DMS53 treated with DMSO at 0.1 percent for 48 hours (cell line): ENCODE results near the gene UGT1A4.
"Not testable (repeated sequence)": the region's sequence is repeated elsewhere in the genome, so short reads cannot be mapped to it uniquely, and the experiment has no call there.

Experiments
- DNase-seq: peaks from one replicate; lab custom pipeline; 2025; ENCODE audit not compliant: unreplicated experiment; lab: John Stamatoyannopoulos, UW

UGT1A4 gene

DNA sequence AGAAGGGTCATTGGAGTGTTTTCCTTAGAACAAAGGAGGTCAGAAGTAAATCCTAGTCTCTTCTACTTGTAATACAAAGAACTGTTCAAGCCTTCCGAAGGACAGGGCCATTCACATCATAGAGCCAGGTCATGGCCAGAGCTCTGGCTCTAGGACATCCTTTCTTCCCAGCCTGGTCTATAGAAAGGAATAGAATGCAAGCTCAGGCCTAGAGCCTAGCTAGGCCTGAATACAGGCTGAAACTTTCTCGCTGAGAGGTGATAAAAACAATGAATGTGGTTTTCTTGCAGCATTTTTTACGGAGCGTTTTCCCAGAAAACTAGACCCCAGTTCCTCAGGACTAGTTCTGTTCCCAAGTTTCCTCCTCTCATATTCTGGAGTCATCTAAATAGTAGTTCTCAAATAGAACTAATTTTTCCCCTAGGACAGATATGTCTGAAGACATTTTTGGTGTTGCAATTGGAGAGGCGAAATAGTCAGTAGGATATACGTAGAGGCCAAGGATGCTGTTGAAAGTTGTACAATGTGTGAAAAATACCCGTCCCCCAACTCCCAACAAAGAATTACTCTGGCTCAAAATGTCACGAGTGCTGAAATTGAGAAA, 19.0 kb upstream of the UGT1A4 start:
- no peak for DNase-seq

DNA sequence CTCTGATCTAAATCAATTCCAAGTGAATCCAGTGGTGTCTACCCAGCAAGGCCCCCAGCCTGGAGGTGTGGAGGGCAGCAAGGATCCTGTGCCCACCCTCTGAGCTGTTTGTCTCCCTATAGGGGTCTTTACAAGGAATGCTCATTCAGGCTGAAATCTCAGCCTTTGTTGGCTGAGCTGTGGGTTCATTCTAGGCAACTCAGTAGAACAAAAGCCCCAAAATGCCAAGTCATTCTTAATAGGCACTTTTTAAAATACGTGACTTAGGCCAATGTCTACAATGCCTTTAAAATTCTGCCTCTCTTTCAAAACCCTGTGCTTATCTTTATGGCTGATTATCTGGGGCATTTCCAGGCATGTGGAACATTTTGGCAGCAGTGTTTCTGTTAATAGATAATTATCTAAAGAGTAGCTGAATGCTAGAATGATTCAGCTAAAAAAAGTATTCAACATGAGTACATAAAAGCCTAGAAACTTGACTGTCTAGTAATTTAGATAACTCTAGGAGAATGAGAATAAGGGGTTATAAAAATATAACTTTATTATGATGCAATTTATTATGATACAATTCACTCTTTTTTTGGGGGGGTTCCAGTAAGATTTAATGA, 18.4 kb upstream of the UGT1A4 start:
- no peak for DNase-seq

DNA sequence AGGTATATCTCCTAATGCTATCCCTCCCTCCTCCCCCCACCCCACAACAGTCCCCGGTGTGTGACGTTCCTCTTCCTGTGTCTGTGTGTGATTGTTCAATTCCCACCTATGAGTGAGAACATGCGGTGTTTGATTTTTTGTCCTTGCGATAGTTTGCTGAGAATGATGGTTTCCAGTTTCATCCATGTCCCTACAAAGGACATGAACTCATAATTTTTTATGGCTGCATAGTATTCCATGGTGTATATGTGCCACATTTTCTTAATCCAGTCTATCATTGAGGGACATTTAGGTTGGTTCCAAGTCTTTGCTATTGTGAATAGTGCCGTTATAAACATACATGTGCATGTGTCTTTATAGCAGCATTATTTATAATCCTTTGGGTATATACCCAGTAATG, 17.7 kb upstream of the UGT1A4 start:
- DNase-seq, result not testable (repeated sequence)

DNA sequence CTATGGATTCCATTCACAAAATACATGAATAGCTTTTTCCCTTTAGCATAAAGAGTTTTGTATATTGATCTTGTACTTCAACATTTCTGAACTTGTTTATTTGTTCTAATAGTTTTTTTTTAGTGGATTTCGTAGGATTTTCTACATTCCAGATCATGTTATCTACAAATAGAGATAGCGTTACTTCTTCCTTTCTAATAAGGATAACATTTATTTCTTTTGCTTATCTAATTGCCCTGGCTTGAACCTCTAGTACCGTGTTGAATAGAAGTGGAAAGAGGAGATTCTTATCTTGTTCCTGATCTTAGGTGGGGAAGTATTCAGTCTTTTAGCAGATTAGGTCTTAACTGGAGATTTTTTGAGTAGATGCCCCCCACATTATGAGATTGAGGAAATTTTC, 16.3 kb upstream of the UGT1A4 start:
- DNase-seq, result no peak

DNA sequence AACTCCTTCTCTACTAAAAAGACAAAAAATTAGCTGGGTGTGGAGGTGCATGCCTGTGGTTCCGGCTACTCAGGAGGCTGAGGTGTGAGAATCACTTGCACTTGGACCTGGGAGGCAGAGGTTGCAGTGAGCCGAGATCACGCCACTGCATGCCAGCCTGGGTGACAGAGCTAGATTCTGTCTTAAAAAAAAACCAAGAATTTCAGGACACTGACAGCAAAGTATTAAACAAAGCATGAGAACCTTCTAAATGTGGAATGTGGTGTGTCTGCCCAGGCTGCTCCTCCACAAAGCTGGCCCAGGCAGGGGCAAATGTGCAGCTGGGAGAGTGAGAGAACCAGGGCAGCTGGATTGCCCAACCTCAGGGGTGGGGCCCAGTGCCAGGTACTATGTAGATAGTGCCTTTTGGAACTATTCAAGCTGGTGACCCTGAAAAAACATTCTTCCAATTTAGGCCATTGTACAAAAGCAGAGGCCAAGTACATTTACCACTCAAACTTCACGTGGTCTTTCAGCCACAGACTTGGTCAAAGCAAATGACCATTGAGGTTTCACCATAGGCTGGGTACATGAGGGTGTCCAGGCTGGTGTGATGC, 12.5 kb upstream of the UGT1A4 start:
- no peak for DNase-seq

DNA sequence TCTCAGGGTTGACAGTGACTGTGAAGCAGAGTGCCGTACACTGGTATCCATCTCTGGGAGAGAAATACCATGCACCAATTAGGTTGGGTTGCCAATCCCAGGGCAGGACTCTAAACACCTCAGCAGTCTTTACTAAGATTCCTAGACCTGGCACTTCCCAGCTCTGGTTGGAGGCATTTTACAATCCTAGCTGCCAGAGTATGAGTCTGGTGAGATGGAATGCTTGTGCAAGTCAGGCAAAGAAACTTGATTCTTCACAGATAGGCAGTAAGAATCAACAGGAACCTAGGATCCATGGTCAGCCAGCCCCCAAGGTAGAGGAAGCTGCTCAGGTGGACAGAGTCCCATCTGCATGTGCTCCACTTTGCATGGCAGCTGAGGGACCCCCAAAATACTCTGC, 11.8 kb upstream of the UGT1A4 start:
- no peak for DNase-seq

DNA sequence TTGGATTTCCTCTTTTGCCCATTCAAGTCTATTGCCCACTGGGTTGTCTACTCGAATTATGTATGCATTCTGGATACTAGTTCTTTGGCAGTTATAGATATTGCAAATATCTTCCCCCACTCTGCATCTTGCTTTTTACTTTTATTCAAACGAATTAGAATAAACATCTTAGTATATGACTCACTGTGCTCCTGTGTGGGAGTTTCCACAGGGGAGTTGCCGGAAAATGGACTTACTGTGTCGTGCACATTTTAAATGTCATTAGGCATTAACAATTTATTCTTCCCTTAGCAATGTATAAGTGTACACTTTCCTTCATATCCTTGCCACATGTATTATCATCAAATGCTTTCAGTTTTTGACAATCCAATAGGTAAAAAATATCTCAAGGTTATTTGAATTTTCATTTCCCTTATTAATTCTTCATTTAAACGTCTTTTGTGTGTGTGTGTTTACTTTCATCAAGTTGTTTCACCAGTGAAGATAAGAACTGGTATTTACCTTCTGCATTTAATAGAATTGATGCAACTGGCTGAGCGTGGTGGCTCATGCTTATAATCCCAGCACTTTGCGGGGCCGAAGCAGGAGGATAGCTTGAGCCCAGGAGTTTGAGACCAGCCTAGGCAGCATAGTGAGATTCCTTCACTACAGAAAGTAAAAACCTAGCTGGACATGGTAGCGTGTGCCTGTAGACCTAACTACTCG, 10.4 kb upstream of the UGT1A4 start:
- DNase-seq, result no peak

DNA sequence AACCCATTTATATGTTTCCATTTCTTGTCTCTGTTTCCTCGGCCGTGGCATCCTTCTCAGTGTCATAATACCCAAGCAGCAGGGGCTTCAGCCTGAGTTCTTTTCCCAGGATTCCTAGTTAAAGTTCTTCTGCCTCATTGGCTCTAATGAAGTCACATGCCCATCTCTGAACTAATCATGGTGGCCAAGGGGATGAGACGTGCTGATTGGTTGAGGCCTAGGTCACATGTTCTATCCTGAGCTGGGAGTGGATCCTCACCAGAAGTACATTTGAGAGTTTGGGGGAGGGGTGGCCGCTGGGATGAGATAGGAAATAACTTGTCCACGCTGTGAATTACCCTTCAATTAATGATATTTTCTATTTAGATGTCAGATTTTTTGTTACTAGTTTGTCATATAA, 9.6 kb upstream of the UGT1A4 start:
- DNase-seq, result no peak

DNA sequence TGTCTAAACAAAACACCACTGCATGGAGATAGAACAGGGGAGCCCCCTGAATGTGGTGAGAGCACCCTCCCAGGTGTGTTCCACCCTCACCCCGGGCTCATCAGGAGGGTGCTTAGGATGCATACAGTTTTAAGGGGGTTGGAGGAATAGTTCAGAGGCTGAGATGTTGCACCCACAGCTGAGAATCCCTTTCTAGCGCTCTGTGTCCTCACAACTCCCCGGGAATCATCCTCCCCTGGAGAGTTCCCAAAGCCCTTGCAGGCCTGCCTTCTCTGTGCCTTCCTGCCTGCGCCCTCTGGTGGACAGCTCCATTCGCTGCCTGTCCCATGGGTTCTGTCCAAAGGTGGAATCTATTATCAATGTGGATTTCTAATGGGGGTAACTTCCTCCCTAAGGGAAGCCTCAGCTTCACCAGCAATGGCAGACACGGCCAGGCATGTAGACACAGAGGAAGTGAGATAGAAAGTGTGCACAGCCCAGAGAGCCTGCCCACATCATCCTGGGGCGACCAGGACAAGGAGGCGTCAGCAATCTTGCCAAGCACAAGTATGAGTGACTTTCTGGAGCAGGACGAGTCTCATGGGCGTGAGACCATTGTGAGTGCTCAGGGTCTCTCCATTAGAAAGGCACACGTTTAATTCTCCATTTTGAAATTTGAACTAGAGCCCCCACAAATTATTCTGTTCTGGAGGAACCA, 7.1 kb upstream of the UGT1A4 start:
- peak; percentile 39 for DNase-seq

DNA sequence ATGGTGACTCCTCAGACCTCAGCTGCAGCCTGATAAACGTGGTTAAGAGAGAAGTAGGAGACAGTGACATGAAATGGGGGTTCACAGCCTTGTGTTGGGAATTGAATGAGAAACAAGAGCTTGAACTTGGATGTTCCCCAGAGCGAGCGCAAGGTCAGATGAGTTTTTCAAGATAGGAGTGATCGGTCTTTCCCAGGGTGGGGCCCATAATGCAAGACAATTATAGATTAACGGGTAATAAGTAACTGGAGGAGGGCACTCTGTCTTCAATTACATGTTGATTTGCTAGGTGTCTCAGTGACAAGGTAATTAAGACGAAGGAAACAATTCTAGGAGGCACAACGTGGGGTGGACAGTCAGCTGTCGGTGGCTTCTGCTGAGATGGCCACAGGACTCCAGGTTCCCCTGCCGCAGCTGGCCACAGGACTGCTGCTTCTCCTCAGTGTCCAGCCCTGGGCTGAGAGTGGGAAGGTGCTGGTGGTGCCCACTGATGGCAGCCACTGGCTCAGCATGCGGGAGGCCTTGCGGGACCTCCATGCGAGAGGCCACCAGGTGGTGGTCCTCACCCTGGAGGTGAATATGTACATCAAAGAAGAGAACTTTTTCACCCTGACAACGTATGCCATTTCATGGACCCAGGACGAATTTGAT, 5.8 kb upstream of the UGT1A4 start, which contains the start of gene UGT1A5:
UGT1A5 (plus strand) TSS at position 297 of the 651 bp plus-strand sequence; CDS start at position 382, 85 bp downstream.
- DNase-seq, result no peak

DNA sequence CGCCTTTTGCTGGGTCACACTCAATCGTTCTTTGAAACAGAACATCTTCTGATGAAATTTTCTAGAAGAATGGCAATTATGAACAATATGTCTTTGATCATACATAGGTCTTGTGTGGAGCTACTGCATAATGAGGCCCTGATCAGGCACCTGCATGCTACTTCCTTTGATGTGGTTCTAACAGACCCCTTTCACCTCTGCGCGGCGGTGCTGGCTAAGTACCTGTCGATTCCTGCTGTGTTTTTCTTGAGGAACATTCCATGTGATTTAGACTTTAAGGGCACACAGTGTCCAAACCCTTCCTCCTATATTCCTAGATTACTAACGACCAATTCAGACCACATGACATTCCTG, 5.3 kb upstream of the UGT1A4 start:
- DNase-seq, result no peak

DNA sequence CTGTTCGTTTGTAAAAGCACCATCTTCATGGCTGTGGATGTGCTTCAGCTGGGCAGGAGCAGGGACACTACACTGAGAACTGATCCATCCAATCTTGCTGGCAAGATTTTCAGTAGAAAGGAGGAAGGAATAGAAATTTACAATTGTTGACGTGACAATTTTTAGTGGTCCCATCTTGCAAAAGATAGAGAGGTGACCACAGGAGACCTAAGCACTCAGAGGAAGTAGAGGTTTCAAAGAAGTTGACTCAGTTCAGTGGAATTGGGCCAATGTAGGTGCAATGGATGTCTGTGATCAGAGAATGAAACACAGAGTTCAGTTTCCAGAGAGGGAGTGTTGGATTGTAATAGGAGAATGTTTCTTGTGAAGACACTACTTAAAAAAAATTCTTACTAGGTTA, 4.4 kb upstream of the UGT1A4 start:
- no peak for DNase-seq

DNA sequence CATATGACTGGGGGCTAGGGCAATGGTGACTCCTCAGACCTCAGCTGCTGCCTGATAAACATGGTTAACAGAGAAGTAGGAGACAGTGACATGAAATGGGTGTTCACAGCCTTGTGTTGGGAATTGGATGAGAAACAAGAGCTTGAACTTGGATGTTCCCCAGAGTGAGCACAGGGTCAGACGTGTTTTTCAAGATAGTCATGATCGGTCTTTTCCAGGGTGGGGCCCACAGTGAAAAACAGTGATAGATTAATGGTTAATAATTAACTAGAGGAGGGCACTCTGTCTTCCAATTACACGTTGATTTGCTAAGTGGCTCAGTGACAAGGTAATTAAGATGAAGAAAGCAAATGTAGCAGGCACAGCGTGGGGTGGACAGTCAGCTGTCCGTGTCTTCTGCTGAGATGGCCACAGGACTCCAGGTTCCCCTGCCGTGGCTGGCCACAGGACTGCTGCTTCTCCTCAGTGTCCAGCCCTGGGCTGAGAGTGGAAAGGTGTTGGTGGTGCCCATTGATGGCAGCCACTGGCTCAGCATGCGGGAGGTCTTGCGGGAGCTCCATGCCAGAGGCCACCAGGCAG, 10.3 kb downstream of the UGT1A4 start, which contains the start of gene UGT1A3:
UGT1A3 (plus strand) TSS at position 320 of the 579 bp plus-strand sequence; CDS start at position 405, 85 bp downstream.
- no peak for DNase-seq

DNA sequence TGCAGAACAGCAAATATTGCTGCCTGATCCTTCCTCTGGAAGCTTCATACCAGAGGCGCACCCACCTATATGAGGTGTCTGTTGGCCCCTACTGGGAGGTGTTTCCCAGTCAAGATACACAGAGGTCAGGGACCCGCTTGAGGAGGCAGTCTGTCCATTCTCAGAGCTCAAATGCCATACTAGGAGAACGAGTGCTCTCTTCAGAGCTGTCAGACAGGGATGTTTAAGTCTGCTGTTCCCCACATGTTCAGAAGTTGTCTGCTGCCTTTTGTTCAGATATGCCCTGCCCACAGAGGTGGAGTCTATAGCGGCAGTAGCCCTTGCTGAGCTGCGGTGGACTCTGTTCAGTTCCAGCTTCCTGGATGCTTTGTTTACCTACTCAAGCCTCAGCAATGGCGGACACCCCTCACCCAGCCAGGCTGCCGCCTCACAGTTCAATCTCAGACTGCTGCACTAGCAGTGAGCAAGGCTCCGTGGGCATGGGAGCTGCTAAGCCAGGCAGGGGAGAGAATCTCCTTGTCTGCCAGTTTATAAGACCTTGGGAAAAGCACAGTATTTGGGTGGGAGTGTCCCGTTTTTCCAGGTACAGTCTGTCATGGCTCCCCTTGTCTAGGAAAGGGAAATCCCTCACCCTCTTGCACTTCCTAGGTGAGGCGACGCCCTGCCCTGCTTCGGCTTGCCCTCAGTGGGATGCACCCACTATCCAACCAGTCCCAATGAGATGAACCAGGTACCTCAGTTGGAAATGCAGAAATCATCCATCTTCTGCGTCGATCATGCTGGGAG, 18.5 kb downstream of the UGT1A4 start:
- not testable (repeated sequence) for DNase-seq

DNA sequence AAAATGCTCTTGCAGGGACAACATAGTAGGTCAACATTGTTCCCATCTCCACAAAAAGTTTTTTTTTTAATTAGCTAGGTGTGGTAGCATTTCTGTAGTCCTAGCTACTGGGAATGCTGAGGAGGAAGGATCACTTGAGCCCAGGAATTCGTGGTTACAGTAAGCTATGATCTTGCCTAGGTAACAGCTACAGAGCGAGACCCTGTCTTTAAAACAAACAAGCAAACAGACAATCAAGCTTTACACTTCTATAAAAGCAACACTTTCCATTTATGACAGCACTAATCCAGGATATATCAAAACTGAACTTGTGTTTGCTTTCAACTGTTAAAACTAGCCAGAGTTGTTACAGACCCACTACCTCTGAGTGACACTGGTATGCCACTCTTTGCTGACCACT, 22.3 kb downstream of the UGT1A4 start:
- DNase-seq, result no peak

DNA sequence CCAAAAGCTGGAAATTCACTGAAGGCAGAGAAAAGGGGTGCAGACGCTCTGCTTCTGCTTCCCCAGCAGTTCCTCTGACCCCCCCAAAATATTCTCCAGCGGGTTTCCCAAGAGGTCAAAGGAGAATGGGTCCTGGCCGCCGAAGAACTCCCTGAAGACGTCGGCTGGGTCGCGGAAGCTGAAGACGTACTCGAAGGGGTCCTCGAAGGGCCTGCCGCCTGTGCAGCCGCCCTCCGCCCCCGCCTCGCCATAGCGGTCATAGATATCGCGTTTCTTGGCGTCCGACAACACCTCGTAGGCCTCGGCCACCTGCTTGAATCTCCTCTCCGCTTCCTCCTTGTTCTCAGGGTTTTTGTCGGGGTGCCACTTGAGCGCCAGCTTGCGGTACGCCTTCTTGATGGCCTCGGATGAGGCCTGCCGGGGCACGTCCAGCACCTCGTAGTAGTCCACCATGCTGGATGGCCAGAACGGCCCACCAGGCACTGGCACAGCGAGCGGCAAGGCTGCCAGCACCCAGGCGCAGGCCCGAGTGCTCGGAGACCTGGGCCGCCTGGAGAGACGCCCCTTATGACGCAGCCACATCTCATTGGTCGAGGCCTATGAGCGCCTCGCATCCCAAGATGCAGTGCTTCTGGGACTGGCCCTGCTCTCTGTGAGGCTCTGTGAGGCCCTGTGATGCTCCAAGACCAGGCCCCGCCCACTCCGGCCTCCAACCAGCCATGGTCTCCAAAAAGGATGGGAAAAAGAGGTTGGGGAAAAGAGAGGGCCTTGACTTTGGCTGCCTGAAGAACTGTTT, 25.1 kb downstream of the UGT1A4 start:
- DNase-seq, result no peak

DNA sequence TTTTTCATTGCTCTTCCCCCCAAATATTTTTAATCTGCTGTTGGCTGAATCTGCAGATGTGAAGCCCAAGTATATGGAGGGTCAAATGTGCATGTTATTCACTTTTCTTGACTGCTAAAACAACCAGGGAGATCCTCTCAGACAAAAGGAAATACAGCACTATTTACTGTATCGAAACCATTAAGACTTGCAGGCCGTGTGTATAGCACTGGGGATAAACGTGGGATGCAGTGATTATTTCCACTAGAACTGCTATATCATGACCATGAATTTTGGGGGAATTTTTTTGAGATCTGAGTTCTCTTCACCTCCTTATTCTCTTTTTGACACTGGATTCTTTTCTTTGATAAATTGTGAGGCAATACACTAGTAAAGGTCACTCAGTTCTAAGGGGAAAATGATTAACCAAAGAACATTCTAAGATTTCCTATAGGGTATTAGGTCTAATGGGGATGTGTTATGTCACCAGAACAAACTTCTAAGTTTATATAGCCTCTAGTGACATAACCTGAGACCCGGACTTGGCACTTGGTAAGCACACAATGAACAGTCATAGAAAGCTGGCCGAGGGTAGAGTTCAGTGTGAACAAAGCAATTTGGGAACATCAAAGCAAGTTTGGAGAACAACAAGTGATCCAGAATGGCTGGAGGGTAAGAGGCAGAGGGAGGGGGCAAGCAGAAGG, 26.7 kb downstream of the UGT1A4 start:
- no peak for DNase-seq

DNA sequence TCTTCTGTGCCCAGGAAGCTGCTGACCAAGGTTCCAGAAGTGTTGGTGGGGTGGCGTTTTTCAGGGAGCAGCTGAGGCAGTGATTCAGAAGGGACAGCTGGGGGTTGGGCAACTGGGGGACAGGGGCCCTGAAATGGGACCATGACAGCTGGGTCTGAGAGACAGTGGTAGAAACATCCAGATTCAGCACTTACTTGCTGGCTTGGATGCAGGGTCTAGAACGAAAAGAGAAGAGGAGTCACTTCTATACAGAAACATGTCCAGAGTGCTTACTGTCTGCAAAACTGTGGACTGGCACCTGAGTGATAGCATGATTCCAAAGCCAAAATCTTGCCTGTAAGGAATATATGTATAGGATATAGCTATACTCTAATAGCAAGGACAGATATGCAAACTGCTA, 27.3 kb downstream of the UGT1A4 start:
- not testable (repeated sequence) for DNase-seq
